Measurements from ENCODE around the gene PDE7B. TPM values are rescaled to one million over a fixed set of nuclear protein-coding genes. Genes with fewer than 3 reads are reported as not detected.

PDE7B gene
- total RNA-seq, 2 experiments from 2014 or later = 0.58 to 0.68 TPM

DNA sequence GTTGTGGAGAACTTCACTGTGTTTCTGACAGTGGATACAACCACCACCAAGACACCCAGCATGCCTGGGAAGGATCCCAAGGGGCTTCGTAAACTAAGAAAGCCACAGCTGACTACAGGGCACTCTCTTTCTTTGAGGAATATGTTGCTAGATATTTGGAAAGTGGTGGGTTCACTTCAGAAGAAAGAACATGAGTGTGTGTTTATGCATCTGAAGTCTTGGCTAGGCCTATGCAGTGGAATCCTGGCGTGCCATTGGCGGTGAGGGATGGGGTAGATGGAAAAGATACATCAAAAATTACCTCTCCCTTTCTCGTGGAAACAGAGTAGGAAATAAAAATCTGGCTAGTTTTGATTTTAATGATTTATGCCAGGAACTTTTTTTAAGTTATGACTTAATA lies 187.7 kb downstream of the PDE7B start:
- CTCF ChIA-PET = no interaction called here
- POLR2A ChIA-PET = no interaction called here
- no peak for ATAC-seq
- Mint-ChIP-seq H3K9me3 (no peaks in the 10 kb centered on the region), H3K36me3 (ENCODE audit: low read depth) (no peaks in the 10 kb centered on the region), H3K27ac (no peak overlapping the region), H3K4me1 (ENCODE audit: low read depth) (peaks cover 15% of the 10 kb centered on the region), H3K4me3 (no peak overlapping the region), H3K27me3 (peaks cover 9% of the 10 kb centered on the region)
- no peak for DNase-seq
- TF ChIP-seq, protein P1, sequence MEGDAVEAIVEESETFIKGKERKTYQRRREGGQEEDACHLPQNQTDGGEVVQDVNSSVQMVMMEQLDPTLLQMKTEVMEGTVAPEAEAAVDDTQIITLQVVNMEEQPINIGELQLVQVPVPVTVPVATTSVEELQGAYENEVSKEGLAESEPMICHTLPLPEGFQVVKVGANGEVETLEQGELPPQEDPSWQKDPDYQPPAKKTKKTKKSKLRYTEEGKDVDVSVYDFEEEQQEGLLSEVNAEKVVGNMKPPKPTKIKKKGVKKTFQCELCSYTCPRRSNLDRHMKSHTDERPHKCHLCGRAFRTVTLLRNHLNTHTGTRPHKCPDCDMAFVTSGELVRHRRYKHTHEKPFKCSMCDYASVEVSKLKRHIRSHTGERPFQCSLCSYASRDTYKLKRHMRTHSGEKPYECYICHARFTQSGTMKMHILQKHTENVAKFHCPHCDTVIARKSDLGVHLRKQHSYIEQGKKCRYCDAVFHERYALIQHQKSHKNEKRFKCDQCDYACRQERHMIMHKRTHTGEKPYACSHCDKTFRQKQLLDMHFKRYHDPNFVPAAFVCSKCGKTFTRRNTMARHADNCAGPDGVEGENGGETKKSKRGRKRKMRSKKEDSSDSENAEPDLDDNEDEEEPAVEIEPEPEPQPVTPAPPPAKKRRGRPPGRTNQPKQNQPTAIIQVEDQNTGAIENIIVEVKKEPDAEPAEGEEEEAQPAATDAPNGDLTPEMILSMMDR (IDR thresholded peaks at IDR 0.05) = no peak
- intact Hi-C loops (cut with micrococcal nuclease) = loop anchor here (10.0 kb wide), 1 partner anchor 186 kb away; no protein-coding TSS in a partner anchor

DNA sequence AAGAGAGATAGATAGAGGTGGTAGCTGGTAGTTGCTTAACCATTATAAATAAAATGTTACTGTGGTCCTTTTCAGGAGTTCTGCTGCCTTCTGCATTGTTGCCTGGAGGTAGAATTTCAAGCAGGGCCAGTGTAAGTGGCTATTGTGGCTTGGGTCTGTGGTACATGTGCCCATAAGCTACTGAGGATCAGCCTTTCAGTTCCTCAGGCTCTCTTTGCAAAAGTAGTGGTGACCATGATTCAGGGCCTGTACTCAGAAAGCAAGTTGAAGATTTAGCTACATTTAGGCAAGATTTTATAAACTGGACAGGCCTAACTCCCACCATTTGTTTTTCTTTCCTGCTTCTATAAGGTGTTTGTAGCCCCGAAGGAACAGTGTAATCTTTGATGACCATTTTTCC lies 199.0 kb downstream of the PDE7B start:
- ChIA-PET POLR2A (interaction anchor here (0.5 to 0.6 kb wide), 2 partner anchors 28 to 198 kb away, joined by 3 to 9 read pairs; no protein-coding TSS in a partner anchor), CTCF (no interaction called here)
- H3K27me3 Mint-ChIP-seq = no peaks in the 10 kb centered on the region
- H3K4me1 Mint-ChIP-seq (ENCODE audit: low read depth) = peaks cover 11% of the 10 kb centered on the region
- ATAC-seq = no peak
- TF ChIP-seq, protein P1 (IDR thresholded peaks at IDR 0.05) = no peak
- no peaks in the 10 kb centered on the region for H3K36me3 Mint-ChIP-seq (ENCODE audit: low read depth)
- no peak overlapping the region for H3K27ac Mint-ChIP-seq
- no peak overlapping the region for H3K4me3 Mint-ChIP-seq
- DNase-seq = no peak
- intact Hi-C loops (cut with micrococcal nuclease) = no loop called here
- peaks cover 3% of the 10 kb centered on the region for H3K9me3 Mint-ChIP-seq

DNA sequence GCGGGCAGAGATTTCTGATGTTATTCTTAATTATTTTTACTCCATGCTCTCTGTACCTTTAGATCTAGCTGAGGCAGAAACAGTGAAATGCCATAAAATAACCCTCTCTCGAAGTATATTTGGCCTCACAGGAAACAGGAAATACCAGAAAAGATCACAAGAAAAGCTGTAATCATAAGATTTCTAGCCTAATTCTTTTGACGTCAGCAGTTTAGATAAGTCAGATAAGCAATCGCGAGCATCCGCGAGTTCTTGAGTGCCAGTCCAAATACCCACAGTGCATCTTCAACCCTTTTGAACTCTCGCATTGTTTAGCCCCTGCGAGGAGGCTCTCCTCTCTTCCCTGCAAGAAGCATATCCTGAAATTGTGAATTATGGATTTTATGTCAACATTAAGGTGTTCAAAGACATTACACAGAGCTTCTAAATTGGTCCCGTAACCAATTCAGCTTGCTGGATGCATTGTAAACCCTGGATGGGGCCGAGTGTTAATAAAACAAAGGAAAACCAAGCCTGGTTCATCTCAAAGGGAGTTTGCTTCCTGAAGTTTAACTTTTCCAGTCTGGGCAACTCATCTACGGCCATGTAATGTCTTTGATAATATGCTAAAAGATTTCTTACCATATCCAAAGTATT lies 199.8 kb downstream of the PDE7B start:
- DNase-seq (peak; percentile 22), ATAC-seq (peak; percentile 55)
- no peaks in the 10 kb centered on the region for H3K36me3 Mint-ChIP-seq (ENCODE audit: low read depth)
- H3K4me3 Mint-ChIP-seq = peak overlapping the region; percentile 7
- ChIA-PET POLR2A (interaction anchor here (0.5 kb wide), 1 partner anchor 199 kb away, joined by 9 read pairs; no protein-coding TSS in a partner anchor), CTCF (no interaction called here)
- H3K27me3 Mint-ChIP-seq = no peaks in the 10 kb centered on the region
- TF ChIP-seq, protein P1 (IDR thresholded peaks at IDR 0.05) = no peak
- intact Hi-C loops (cut with micrococcal nuclease) = no loop called here
- peaks cover 3% of the 10 kb centered on the region for H3K9me3 Mint-ChIP-seq
- H3K27ac Mint-ChIP-seq = no peak overlapping the region
- peaks cover 11% of the 10 kb centered on the region for H3K4me1 Mint-ChIP-seq (ENCODE audit: low read depth)

DNA sequence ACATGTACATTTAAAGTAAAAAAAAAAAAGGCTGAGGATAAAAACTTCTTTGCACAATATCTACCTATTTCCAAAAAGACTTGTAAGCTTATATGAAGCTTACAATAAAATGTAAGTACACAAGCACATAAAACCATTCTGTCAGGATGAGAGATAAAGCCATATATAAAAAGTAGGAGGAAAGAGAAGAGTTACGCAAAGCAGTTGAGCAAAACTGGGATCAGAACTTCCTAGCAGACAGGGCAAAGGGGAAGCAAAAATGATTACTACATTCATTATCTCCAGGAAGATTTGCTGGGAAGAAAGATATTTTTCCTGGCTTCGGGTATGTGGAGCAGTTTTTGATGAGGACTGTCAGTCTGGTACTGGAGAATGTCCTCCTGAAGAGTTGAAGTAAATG lies 200.5 kb downstream of the PDE7B start:
- Mint-ChIP-seq H3K9me3 (peaks cover 3% of the 10 kb centered on the region), H3K36me3 (ENCODE audit: low read depth) (no peaks in the 10 kb centered on the region), H3K4me1 (ENCODE audit: low read depth) (peaks cover 11% of the 10 kb centered on the region), H3K27ac (no peak overlapping the region), H3K4me3 (no peak overlapping the region), H3K27me3 (no peaks in the 10 kb centered on the region)
- no peak for DNase-seq
- ATAC-seq = no peak
- ChIA-PET CTCF (no interaction called here), POLR2A (no interaction called here)
- TF ChIP-seq, protein P1 (IDR thresholded peaks at IDR 0.05) = no peak
- intact Hi-C loops (cut with micrococcal nuclease) = no loop called here

DNA sequence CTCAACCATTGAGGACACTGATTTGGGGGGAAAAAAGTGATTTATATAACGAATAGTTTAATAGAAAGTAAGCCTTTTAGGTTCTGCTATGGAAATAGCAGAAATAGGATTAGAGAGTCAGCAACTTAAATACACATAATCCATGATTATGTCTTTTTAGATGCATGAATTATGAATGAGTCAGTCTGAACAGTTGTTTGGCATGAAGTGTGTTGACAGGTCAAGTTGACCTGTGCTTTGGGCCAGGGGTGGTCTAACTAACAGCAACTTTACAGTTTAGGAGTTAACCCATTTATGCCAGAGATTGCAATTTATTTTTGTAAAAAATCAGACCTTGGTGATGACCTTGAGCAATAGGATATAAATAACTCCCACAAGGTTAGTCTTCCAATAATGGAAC lies 207.4 kb downstream of the PDE7B start:
- intact Hi-C loops (cut with micrococcal nuclease) = no loop called here
- Mint-ChIP-seq H3K36me3 (ENCODE audit: low read depth) (no peaks in the 10 kb centered on the region), H3K4me3 (no peak overlapping the region), H3K27ac (no peak overlapping the region), H3K4me1 (ENCODE audit: low read depth) (no peaks in the 10 kb centered on the region), H3K27me3 (no peaks in the 10 kb centered on the region), H3K9me3 (no peaks in the 10 kb centered on the region)
- TF ChIP-seq, protein P1 (IDR thresholded peaks at IDR 0.05) = no peak
- DNase-seq = no peak
- ChIA-PET CTCF (no interaction called here), POLR2A (no interaction called here)
- no peak for ATAC-seq
